GM18507 (cell line): ENCODE data around the gene MEPCE.
"Not testable (repeated sequence)": the region's sequence is repeated elsewhere in the genome, so short reads cannot be mapped to it uniquely, and the experiment has no call there.

ENCODE experiments used
- DNase-seq: peaks from one replicate; pipeline ENCODE4 v3.0.0; 2011; ENCODE audit warnings: low read depth; ENCODE audit not compliant: insufficient read length; ENCODE audit errors: extremely low spot score
- FAIRE-seq: peaks from 2 replicates; lab custom pipeline; 2011; peaks lifted over from hg19 to GRCh38; lab: Jason Lieb, UNC

The MEPCE gene, protein sequence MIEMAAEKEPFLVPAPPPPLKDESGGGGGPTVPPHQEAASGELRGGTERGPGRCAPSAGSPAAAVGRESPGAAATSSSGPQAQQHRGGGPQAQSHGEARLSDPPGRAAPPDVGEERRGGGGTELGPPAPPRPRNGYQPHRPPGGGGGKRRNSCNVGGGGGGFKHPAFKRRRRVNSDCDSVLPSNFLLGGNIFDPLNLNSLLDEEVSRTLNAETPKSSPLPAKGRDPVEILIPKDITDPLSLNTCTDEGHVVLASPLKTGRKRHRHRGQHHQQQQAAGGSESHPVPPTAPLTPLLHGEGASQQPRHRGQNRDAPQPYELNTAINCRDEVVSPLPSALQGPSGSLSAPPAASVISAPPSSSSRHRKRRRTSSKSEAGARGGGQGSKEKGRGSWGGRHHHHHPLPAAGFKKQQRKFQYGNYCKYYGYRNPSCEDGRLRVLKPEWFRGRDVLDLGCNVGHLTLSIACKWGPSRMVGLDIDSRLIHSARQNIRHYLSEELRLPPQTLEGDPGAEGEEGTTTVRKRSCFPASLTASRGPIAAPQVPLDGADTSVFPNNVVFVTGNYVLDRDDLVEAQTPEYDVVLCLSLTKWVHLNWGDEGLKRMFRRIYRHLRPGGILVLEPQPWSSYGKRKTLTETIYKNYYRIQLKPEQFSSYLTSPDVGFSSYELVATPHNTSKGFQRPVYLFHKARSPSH

DNA sequence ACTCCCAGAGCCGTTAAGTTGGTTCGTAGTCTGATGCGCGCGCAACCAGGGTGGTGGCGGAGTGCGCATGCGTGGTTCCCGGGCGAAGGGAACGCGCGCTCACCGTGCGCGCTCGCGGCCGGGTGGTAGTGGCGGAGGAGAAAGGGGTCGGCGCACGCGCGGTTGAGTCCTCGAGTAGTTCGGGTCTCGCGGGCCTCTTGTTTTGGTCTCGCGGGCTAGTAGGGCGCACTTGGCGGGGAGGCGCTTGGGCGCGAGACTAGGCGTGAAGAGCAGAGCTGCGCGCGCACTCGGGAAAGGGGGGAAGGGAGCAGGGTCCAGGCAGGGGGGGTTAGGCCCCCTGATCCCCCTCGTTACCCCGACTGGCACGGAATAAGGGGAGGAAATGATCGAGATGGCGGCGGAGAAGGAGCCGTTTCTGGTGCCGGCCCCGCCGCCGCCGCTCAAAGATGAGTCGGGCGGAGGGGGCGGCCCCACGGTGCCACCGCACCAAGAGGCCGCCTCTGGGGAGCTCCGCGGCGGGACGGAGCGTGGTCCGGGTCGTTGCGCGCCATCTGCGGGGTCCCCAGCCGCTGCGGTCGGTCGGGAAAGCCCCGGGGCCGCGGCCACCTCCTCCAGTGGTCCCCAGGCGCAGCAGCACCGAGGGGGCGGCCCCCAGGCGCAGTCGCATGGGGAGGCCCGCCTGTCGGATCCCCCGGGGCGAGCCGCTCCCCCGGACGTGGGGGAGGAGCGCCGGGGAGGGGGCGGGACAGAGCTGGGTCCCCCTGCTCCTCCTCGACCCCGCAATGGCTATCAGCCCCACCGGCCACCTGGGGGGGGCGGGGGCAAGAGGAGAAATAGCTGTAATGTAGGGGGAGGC is at the start of gene MEPCE:
Gene MEPCE (plus strand): TSS at position 195 of the 856 bp plus-strand sequence. CDS start 188 bp downstream, at position 383.
- FAIRE-seq (peak; percentile 60), DNase-seq (peak; percentile 83)

DNA sequence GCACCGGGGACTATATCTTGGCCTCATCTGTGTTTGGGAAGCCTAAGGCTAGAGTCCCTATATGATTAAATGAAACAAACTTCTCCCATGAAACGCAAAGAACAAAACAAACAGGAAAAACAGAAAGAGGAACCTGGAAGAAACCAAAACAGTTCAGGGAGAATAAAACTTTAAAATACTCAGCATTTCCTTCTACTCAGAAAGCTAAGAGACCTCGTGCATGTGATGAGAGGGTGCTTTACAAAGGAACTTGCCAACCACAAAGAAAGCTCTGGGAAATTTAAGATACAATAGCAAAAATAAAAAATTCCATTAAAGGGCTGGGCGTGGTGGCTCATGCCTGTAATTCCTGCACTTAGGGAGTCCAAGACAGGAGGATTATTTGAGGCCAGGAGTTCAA is 49.4 kb upstream of the MEPCE start:
- DNase-seq (no peak), FAIRE-seq (peak; percentile 12)

DNA sequence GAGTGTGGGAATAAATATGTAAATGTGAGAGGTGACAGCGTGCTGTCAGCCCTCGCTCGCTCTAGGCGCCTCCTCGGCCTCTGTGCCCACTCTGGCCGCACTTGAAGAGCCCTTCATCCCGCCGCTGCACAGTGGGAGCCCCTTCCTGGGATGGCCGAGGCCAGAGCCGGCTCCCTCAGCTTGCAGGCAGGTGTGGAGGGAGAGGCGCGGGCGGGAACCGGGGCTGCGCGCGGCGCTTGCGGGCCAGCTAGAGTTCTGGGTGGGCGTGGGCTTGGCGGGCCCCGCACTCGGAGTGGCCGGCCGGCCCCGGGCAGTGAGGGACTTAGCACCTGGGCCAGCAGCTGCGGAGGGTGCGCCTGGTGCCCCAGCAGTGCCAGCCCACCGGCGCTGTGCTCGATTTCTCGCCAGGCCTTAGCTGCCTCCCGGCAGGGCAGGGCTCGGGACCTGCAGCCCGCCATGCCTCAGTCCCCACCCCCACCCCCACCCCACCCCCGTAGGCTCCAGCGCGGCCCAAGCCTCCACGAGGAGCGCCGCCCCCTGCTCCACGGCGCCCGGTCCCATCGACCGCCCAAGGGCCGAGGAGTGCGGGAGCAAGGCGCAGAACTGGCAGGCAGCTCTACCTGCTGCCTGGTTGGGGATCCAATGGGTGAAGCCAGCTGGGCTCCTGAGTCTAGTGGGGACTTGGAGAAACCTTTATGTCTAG is 47.9 kb upstream of the MEPCE start:
- not testable (repeated sequence) for DNase-seq, FAIRE-seq

DNA sequence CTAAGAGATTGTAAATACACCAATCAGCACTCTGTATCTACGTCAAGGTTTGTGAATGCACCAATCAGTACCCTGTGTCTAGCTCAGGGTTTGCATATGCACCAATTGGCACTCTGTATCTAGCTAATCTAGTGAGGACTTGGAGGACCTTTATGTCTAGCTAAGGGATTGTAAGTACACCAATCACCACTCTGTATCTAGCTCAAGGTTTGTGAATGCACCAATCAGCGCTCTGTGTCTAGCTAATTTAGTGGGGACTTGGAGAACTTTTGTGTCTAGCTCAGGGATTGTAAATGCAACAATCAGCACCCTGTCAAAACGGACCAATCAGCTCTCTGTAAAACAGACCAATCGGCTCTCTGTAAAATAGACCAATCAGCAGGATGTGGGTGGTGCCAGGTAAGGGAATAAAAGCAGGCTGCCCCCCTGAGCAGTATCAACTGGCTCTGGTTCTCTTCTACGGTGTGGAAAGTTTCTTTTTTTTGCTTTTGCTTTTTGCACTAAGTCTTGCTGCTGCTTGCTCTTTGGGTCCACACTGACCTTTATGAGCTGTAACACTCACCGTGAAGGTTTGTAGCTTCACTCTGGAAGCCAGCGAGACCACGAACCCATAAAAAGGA is 47.3 kb upstream of the MEPCE start:
- DNase-seq: not testable (repeated sequence)
- FAIRE-seq: peak; percentile 12

DNA sequence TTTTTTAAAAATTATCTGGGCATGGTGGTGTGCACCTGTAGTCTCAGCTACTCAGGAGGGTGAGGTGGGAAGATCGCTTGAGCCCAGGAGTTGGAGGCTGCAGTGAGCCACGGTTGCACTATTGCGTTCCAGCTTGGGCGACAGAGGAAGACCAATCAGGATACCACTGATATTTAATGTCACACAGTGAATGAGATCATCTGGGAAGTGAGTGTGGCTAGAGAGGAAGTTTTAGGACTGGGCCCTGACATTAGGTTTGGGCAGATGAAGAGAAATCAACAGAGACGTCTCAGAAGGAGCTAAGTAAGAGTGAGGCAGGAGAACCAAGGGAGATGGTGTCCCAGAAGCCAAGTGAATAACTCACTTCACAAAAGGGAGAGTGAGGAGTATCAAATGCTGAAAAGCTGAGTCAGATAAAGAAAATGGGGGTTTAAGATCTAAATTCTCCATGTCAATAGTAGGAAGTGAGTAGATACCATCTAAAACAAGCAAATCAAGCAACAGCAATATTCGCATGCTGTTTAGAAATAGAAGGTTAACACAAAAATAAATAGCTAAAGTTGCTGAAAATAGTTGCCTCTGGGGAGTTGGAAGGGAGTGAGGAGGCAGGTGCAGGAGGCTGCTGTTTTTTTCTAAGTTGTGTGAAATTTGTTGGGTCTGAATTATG is 44.9 kb upstream of the MEPCE start:
- FAIRE-seq: peak; percentile 48
- no peak for DNase-seq

DNA sequence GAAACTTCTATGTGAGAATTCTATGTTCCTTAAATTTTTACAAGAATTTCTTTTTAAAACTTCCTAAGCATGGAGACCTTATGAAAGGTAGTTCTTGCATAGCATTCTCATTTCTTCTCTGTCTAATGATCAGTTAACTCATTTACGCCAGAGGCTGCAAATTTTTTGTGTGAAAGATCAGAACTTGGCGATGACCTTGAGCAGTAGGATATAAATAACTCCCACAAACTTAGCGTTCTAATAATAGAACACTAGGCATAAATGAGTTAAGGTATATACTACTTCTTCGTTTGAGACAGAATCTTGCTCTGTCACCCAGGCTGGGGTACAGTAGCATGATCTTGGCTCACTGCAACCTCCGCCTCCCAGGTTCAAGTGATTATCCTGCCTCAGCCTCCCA is 42.7 kb upstream of the MEPCE start:
- FAIRE-seq (no peak), DNase-seq (no peak)

DNA sequence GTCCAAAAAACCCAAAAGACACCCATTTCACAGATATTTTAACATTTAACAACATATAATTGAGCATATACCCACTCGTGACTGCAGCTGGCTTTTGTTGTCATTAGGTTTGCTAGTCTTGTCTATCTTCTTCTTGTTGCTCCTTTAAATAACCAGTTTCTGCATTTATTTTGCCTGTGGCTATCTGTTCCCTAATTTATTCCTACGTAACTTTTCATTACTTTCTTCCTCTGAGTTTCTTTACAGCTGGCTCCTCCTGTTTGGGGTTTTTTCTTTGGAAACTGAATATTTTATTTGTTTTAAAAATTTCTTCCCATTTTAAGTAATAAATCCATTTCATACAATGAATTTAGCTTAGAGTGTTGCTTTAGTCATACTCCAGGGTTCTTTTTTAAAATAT is 41.9 kb upstream of the MEPCE start:
- DNase-seq (no peak), FAIRE-seq (no peak)

DNA sequence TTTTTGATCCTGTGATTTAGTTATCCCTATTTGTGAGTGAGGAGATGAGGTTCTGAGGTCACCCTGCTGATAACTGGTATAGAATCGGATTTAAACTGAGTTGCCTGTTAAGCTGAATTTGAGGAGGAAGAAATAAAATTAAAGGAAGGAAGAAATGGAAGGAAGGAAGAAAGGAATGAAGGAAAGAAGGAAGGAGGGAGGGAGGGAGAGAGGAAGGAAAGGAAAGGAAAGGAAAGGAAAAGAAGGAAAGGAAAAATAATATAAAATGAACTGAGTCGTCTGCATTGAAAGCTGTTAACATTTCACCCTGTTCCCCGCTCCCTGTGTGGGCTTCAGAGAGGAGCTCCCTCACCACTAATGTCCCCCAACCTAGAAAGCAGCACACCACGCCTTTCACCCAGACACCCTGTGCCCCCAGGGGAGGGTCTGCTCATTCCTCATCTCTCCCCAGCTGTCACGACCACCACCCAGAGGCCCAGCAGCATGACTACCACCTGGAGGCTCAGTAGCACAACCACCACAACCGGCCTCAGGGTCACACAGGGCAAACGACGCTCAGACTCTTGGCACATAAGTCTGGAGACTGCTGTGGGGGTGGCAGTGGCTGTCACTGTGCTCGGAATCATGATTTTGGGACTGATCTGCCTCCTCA is 40.1 kb upstream of the MEPCE start:
- DNase-seq (no peak), FAIRE-seq (no peak)

DNA sequence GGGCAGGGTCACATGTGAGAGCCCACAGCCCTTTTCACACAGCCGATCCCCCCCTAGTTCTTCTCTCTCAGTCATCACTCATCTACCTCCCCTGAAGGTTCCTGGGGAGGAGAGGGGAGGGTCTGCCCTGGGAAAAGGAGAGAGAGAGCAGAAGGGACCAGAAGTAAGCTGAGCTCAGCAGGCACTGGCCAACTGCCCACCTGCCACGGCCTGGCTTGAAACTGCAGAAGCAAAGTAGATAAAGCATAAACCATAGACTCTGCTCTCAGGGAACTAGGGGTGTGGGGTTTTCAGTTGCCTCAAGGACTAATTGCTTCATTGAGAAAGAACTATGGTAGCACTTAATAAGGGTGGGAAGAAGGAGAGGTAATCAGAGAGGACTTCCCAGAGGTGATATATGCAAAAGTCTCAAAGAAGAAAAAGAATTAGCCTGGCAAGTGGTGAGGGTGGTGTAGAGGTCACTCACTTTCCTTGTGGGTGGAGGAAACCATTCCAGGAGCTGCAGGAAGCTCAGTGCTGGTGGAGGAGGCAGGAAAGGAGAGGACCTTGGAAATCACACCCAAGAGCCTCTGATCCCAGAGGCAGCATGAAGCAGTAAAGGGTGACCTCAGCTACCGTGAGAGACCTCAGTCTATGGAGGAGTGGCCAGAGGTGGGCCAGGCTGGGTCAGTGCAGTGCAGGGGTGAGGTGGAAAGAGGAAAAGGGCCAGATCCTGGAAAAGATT is 39.2 kb upstream of the MEPCE start:
- FAIRE-seq: no peak
- DNase-seq: no peak

DNA sequence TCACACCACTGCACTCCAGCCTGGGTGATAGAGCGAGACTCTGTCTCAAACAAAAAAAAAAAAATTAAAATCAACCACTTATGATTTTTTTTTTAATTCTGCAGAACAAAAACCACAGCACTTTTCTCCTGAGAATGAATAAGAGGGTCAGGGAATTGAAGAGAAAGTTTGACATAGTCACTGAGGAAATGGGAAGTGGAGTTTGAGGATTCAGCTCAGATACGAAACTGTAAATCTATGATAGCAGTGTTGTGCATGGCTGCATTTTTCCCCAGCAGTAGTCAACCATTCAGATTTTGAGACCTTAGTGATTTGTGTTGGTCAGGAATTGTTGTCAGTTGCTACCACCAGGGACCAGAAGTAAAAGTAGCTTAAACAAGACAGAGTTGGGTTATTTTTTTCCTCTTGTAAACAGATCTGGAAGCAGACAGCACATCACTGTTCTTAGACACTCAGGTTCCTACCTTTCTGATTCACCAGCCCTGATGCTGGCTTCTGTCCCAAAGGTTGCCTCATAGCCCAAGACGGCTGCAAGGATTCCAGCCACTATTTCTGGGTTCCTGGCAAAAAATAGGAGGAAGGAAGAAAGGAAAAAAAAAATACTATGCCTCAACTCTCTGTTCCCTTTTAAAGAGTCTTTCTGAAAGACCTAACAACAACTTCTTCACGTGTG is 36.3 kb upstream of the MEPCE start:
- DNase-seq: no peak
- peak; percentile 79 for FAIRE-seq

DNA sequence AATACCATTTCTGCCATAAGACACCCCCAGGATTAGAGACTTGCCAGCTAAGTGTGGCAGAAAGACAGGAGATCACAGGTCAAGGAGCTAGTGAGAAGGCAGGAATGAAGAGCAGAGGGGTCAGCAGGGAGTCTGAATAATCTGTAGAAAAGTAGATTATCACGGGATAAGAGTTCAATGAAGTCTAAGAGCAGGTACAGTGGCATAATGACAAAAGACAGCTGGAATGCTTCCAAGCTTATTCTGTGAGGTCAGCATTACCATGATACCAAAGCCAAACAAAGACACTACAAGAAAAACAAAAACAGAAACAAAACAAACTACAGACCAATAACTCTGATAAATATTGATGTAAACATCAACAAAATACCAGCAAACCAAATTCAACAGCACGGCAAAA is 35.6 kb upstream of the MEPCE start:
- no peak for FAIRE-seq

DNA sequence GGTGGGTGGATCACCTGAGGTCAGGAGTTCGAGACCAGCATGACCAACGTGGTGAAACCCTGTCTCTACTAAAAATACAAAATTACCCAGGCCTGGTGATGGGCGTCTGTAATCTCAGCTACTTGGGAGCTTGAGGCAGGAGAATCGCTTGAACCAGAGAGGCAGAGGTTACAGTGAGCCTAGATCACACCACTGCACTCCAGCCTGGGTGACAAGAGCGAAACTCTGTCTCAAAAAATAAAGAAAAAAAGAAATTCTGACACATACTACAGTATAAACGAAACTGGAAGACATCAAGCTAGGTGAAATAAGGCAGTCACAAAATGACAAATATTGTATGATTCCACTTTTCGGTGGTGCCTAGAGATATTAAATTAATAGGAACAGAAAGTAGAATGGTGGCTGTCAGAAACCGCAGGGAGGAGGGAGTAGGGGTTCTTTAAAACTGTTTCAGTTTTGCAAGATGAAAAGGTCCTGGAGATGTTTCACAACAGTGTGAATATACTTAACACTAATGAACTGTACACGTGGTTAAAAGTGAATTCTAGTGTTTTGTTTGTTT is 33.1 kb upstream of the MEPCE start:
- DNase-seq: peak; percentile 48
- FAIRE-seq: peak; percentile 98

More for the DNA sequence above, 35.6 kb upstream of the MEPCE start:
- no peak for DNase-seq

DNA sequence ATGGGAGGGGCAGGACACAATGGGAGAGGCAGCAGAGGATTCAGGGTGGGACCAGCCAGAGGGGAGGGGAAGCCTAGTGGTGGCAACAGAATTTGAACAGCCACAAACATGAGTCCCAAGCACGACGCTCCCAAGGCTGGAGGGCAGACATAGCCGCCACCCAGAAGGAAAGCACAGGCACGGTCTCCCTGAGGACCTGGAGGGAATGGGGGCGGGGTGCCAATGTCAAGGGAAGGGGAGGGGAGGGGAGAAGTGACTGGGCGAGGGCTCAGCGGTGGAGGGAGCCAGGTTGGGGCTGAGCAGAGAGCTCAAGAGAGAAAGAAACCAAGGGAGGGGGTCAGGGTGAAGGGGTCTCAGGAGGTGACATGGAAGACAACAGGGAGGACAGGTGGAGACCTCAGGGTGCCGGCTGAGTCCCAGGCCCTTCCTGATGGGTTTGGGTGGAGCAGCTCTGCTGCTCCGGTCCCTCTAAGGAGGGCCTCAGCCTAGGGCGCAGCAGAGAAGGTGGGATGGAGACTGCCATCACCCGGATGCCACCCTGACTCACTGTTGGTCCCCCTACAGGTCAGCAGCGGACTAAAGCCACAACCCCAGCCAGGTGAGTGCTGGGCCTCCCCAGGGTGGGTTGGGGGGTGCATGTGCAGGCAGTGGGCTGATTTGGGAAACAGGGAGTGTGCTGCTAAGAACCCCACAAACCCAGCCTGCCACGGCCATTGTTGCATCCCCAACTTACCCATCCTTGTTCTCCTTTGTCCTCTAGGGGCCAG is 32.1 kb upstream of the MEPCE start:
- no peak for DNase-seq
- no peak for FAIRE-seq

DNA sequence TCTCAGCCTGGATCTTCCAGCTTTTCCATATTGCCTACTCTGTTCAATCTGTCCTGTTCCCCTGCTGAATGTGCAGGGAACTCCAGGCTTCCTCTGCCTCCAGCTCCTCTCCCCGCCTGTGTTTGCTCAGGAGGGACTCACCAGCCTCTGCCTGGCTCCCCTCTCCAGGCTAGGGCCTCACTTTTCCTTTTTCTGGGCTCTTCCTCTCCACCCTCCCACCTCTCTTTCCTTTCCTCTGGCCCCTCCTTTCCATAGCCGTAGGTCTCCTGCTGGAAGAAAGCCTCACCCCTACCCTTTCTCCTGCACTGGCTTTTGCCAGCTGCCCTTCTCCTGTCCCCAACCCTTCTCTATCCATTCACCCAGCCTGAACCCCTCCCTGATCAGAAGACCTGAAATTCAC is 31.4 kb upstream of the MEPCE start:
- FAIRE-seq: no peak
- DNase-seq: no peak

DNA sequence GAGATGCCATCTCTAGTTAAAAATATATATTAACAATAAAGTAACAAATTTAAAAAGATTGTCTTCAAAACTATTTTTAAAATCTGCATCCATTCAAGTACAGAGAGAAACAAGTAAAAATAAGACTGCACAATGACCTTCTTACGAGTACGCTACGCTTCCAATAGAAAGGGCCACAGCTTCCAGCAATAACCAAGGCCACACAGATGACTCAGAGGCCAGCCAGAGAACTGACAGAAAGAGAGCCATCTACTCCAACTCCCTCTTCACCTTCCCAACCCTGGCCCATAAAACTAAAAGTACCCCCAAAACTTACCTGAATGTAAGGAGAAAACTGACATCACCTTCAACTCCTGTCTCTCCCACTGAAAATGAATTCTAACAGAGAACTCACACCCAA is 29.6 kb upstream of the MEPCE start:
- DNase-seq: no peak
- no peak for FAIRE-seq

DNA sequence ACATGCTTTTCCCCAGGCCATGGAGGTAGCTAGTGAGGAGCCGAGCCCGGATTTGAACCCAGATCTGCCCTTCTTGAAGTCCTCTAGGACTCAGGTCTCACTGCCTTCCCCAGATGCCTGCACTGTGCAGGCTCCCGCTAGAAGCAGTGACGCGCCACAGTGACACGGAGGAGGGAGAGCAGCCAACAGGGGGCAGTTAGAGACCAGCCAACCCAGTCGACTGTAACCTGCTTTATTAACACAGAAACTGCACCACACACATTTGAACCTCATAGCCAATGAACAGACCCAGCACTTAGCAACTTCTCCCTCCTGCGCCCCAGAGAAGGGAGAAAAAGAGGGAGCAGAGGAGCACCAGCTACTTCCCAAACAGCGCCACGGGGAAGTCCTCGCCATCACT is 29.0 kb upstream of the MEPCE start:
- DNase-seq: no peak
- FAIRE-seq: no peak
